GM12873 (cell line): ENCODE results near the gene DCAKD.

Source experiments
- CTCF ChIP-seq: IDR thresholded peaks from 2 replicates; pipeline ENCODE4 v1.5.1; 2012; ENCODE audit warnings: low read depth, mild to moderate bottlenecking, moderate library complexity, low read length, control low read depth; ENCODE audit not compliant: insufficient read depth; ENCODE audit errors: missing control alignments

Gene DCAKD

DNA sequence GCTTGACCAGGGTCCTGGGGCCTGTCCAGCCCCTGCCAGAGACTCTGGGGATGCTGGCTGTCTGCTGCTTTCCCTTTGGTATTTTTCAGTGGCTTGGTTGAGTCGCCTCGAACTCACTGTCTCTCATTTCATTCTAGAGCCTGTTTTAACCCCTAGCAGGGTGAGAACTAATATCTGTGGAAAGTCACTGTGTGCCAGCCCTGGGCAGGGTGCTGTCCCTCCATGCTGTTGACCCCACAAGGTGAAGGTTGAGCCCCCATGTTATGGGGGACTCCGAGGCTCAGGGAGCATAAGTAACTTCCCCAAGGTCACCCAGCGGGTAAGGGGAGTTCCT lies 33.0 kb downstream of the DCAKD start:
- no peak for TF ChIP-seq CTCF

GRCh38 chr17:45016823-45017222 lies 34.6 kb downstream of the DCAKD start:
- TF ChIP-seq CTCF: peak; percentile 56

DNA sequence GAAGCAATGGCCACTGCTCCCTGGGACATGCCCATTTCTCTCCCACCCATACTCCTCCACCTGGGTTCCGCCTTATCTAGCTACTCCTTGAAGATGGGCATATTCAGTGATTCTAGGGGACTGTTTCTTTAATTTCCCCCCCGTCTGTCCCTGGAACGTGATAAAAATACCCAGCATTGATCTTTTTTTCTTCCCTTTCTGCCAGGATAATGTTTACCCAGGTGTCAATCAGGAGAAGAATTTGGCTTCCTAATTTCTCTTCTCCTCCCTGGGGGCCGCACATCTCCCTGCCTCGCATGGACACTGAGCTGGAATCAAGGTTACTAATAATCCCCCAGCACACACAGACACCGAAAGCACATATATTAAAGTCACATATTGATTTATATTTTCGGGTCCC lies 35.2 kb downstream of the DCAKD start:
- no peak for TF ChIP-seq CTCF

- no peak for TF ChIP-seq CTCF
Observed at GRCh38 chr17:45013021-45013997, 38.1 kb downstream of the DCAKD start.

DNA sequence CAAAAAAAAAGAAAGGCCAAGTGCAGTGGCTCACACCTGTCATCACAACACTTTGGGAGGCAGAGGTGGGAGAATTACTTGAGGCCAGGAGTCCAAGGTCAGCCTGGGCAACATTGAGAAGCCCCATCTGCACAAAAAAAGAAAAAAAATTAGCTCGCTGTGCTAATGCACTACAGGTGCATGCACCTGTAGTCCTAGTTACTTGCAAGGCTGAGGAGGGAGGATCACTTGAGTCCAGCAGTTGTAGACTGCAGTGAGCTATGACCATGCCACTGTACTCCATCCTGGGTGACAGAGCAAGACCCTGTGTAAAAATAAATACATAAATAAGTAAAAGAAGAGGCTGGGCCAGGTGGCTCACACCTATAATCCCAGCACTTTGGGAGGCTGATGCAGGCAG lies 39.7 kb downstream of the DCAKD start:
- TF ChIP-seq CTCF: no peak

- TF ChIP-seq CTCF: no peak
Observed at GRCh38 chr17:45009676-45010467, 41.6 kb downstream of the DCAKD start.

GRCh38 chr17:45008216-45008615 lies 43.2 kb downstream of the DCAKD start:
- TF ChIP-seq CTCF: no peak
